ENCODE measurements around the gene MED13.
"Not testable (repeated sequence)": the region's sequence is repeated elsewhere in the genome, so short reads cannot be mapped to it uniquely, and the experiment has no call there.

Gene MED13

DNA sequence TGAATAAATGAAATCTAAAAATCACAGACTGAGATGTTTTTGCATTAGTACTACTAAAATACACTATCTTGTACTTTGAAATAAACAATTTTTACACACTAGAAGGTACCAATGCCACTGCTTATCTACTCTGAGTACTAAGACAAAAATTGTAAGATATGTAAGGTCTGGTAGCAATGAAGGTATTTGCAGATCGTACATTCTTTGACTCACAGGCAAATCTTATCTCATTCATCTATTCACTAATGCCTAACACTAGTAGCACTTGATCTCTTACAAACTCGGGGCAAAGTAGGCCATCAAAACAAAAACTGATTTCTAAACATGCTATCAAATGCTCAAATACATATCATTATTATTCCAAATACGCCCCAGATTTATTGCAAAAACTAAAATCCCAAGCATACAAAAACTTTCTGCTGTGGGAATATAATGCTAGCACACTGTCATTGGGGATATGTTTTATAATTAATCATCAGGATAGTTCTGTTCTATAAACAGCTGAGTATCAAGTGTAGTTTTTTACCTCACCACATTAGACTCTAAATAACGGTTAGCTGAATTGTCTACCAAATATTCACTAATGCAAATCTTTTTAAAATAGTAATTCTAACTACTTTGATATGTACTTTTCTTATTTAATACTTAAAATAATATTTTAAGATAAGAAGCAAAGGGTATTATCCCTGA lies 68.0 kb downstream of the MED13 start:
- no peak for DNase-seq

DNA sequence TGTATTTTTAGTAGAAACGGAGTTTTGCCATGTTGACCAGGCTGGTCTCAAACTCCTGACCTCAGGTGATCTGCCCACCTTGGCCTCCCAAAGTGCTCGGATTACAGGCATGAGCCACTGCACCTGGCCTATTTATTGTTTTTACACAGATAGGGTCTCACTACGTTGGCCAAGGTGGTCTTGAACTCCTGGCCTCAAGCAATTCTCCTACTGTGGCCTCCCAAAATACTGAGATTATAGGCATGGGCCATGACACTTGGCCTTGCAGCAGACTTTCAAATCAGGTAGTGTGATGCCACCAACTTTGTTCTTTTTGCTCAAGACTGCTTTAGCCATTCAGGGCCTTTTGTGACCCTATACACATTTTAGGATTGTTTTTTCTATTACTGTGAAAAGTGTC lies 75.6 kb downstream of the MED13 start:
- DNase-seq = no peak

DNA sequence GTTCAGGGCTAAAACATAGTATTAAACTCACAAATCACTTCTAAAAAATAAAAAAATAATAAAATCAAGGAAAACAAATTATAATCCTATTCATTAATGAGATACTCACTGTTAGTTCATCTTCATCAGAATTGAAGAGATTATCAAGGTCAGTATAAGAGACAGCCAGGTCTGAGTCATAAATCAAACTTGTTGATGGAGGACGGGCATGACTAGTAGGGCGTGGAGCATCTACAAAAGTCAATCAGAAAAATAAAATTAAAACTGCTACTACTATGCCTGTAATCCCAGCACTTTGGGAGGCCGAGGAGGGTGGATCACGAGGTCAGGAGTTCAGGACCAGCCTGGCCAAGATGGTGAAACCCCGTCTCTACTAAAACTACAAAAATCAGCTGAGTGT lies 78.2 kb downstream of the MED13 start:
- no peak for DNase-seq

DNA sequence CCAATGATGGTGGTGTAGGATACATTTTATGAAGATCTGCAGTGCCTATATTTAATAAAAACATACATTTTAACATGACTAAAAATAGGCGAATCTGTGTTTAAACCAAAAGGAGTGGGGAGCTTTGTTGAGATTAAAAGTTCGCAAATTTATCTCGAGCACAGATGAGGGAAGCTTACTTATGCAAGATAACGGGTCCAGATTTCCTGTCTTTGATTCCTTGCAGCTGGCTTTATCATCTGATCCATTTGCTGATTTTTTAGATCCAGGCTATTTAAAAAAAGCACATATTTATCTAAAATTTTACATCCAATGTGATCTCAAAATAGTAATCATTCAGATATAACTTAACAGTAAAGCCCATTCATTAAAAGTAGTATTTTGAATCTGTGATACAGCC lies 80.3 kb downstream of the MED13 start:
- DNase-seq = no peak

GRCh38 chr17:61981323-61981722 lies 83.8 kb downstream of the MED13 start:
- no peak for DNase-seq

DNA sequence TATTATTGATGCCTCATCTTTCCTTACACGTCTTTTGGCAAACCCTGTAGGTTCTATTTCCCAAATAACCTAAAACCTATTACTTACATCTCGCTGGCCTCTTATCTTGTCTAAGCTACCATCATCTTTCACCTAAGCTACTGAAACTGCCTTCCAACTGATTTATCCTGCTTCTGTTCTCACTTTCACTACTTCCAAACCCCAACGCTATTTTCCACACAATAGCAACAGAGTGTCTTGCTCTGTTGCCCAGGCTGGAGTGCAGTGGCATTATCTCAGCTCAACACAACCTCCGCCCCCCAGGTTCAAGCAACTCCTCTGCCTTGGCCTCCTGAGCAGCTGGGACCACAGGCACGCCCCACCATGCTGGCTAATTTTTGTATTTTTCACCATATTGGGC lies 84.5 kb downstream of the MED13 start:
- DNase-seq = no peak

DNA sequence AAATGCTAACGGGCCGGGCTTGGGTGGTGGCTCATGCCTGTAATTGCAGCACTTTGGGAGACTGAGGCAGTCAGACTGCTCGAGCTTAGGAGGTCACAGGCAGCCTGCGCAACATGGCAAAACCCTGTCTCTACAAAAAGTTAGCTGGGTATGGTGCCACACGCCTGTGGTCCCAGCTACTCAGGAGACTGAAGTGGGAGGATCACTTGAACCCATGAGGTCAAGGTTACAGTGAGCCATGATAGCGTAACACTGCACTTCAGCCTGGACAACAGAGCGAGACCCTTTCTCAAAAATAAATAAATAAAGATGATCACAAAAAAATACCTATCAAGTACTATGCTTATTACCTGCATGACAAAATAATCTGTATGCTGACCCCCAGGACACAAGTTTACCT lies 91.0 kb downstream of the MED13 start:
- DNase-seq = no peak

GRCh38 chr17:61972311-61972710 lies 92.8 kb downstream of the MED13 start:
- DNase-seq = no peak

- no peak for DNase-seq
Observed at GRCh38 chr17:61970030-61970429, 95.0 kb downstream of the MED13 start.

DNA sequence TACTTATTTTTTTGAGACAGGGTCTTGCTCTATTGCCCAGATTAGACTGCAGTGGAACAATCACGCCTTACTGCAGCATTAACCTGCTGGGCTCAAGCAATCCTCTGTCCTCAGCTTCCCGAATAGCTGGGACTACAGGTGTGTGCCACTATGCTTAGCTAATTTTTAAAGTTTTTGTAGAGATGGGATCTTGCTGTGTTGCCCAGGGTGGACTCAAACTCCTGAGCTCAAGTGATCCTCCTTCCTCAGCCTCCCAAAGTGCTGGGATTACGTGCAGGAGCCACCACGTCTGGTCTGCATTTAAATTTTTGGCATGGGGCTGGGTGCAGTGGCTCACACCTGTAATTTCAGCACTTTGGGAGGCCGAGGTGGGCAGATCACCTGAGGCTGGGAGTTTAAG lies 96.3 kb downstream of the MED13 start:
- DNase-seq = no peak

GRCh38 chr17:61967729-61968128 lies 97.3 kb downstream of the MED13 start:
- no peak for DNase-seq

DNA sequence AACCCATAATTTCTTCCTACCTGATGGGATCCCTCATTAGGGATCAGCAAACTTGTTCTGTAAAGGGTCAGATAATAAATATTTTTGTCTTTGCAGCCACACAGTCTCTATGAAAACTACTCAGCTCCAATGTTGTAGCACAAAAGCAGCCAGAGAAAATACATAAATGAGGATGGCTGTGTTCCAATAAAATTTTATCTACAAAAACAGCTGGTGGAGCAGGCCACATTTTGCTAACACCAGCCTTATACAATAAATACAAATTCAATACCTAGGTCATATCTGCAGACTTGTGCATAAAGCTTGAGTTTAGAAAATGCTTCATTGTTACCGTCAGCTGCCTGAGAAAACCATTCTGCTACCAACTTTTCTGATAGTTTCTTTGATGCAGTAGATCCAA lies 98.9 kb downstream of the MED13 start:
- peak; percentile 95 for DNase-seq

- no peak for DNase-seq
Observed at GRCh38 chr17:61955619-61956018, 109.5 kb downstream of the MED13 start.

GRCh38 chr17:61947367-61948078 lies 117.6 kb downstream of the MED13 start:
- no peak for DNase-seq

DNA sequence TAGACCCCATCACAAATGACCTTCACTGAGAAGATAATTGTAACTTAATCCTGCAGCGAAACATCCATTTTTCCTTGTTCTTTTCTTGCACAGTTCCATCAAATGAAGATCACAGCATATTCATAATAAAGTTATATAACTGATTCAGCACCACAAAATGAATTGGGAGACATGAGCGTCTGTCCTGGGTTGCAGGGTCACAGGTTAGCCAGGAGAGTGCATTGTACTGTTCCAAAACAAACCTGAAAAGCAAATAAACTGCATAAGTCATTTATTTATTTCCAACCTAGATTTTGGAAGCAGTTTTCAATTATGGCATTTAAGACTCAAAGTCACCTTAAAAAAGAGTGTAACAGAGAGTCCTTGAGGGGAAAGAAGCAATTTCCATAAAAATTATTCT lies 118.7 kb downstream of the MED13 start:
- no peak for DNase-seq

GRCh38 chr17:61943117-61943516 lies 122.0 kb downstream of the MED13 start:
- no peak for DNase-seq

GRCh38 chr17:61942085-61942484 lies 123.0 kb downstream of the MED13 start:
- DNase-seq = no peak

GRCh38 chr17:61928101-61928436 lies 137.0 kb downstream of the MED13 start:
- DNase-seq = no peak

DNA sequence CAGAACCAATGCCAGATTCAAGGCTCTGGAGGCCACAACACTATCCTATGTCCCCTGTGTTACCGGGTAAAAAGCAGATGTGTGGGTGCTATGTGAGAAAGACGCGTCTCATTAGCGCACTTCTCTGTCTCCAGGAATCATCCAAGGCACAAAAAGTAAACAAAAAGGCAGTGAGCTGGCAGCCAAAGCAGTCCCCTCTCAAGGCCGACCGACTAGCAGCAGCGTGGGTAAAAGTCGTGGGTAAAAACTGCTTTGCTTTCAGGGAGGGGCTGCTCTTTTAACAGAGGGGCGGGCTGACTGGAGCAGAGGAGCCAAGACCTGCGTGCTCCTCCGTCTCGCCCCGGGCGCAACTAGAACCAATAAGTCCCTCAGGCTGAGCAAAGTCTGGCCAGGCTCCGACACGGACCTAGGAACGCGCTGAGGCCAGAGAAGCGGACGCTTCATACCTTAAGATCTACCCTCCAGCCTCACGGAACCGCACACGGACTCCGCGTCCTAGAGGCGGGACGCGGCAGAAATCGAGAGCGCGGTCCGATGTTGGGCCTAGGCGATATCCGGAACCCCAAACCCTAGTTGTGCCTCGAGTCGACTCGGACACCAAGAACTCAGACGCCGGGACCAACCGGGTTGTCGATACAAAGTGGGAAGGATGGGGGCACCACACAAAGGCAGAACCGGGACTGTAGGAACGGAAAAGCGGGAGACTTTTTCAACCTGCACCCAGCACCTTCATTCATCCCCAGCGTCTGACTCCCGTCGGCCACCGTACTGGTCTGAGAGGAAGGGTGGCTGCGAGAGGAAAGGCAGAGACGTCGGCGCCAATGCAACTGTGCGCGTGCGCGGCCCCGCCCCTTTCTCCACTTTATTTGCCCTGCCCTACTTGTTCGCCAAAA lies 137.6 kb downstream of the MED13 start, which contains the start of gene INTS2:
INTS2 (minus strand) TSS at position 775 of the 893 bp plus-strand sequence. CDS start 1,338 bp downstream, outside the sequence.
- peak; percentile 95 for DNase-seq

DNA sequence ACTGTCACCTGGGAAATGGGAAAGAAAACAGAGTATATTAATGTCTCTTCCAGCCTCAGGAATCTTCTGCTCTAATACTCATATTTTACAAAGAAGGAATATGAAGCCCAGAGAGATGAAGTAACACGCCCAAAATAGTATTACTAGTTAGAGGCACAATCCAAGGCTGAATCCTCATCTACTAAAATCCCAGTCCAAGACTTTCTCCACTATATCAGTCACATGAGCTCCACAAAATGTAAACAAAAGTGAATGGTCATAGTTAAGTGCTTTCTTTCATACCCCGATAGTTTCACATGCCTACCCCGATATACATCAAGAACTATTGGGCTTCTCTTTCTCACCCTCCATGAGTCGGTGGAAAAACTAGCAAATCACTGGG lies 138.3 kb downstream of the MED13 start:
- DNase-seq = no peak

DNA sequence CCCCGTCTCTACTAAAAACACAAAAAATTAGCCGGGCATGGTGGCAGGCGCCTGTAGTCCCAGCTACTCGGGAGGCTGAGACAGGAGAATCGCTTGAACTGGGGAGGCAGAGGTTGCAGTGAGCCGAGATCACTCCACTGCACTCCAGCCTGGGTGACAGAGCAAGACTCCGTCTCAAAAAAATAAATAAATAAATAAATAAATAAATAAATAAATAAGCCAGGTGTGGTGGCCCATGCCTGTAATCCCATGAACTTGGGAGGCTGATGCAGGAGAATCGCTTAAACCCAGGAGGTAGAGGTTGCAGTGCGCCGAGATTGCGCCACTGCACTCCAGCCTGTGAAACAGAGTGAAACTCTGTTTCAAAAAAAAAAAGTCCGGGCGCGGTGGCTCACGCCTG lies 149.9 kb downstream of the MED13 start:
- not testable (repeated sequence) for DNase-seq

DNA sequence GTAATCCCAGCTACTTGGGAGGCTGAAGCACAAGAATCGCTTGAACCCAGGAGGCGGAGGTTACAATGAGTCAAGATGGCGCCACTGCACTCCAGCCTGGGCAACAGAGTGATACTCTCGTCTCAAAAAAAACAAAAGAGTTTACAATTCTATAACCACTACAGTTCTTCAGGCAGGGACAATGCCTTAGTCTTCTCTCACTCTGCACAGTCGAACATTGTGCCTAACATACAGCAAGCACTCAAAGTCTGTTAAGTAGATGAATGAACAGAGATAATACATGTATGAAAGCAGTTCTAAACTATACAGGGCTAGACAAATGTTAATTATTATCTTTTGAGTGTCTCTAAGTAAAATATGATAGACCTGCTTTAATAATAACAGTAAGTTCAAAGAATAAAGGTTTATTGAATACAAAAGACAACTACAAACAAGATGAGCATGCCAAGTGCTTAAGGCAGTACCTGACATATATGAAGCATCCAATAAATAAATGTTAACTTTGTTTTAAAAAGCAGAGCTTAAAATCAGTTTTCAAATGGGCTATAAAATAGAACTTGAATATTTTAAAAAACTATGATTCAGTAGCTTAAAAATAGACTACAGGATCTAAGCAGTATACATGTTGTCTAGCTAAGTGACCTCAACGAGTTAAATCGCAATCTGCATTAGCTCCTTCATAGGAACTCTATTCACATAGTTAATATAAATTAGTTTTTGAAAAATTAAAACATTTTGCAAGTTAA lies 156.6 kb downstream of the MED13 start:
- no peak for DNase-seq

GRCh38 chr17:61907361-61907760 lies 157.7 kb downstream of the MED13 start:
- DNase-seq = no peak

Data from hematopoietic multipotent progenitor cell treated with erythropoietin and hydrocortisone succinate and interleukin-3 and kit ligand, for 8 days (in vitro differentiated cells).